HL-60 (cell line): ENCODE results near the gene GJD4.

ENCODE experiments used
- DNase-seq, 2 experiments: peaks; one replicate each; pipeline ENCODE4 v3.0.0-alpha.2; 2010 to 2020; ENCODE audit warnings: low read depth in 1 of 2, low spot score in 1 of 2
- H3K27ac ChIP-seq: fragments of 250-450 bp; sonication (Bioruptor Pico); replicated peaks from 2 replicates; pipeline ENCODE4 v1.5.1; 2020; ENCODE audit warnings: mild to moderate bottlenecking, moderate library complexity
- H3K27me3 ChIP-seq: fragments of 250-450 bp; sonication (Bioruptor Pico); 2 replicates; pipeline ENCODE4 v1.5.1; 2021; ENCODE audit warnings: mild to moderate bottlenecking, moderate library complexity; ENCODE audit not compliant: insufficient read depth, poor library complexity, severe bottlenecking
- H3K4me3 ChIP-seq: replicated peaks from 2 replicates; pipeline ENCODE4 v1.5.1; 2011; ENCODE audit warnings: mild to moderate bottlenecking, control low read depth, low read length; ENCODE audit not compliant: insufficient read depth
- CTCF ChIP-seq: IDR thresholded peaks from one replicate; pipeline ENCODE4 v1.5.1; 2011; ENCODE audit warnings: low read length, control low read depth, inconsistent platforms; ENCODE audit not compliant: insufficient read depth
- GABPA ChIP-seq: IDR thresholded peaks from 2 replicates; pipeline ENCODE4 v1.6.1; 2012; ENCODE audit warnings: low read depth
- POLR2AphosphoS5 ChIP-seq: IDR thresholded peaks from 2 replicates; pipeline ENCODE4 v1.6.1; 2012; ENCODE audit warnings: low read depth
- REST ChIP-seq: IDR thresholded peaks from 2 replicates; pipeline ENCODE4 v1.6.1; 2012; ENCODE audit warnings: low read depth; ENCODE audit not compliant: insufficient replicate concordance
- SPI1 ChIP-seq: IDR thresholded peaks from 2 replicates; pipeline ENCODE4 v1.6.1; 2012; ENCODE audit warnings: low read depth, mild to moderate bottlenecking, borderline replicate concordance

Gene GJD4

GRCh38 chr10:35577926-35578617 is 27.1 kb upstream of the GJD4 start:
- no peak overlapping the region for H3K27ac ChIP-seq
- no peak for TF ChIP-seq GABPA
- no peak for TF ChIP-seq SPI1
- no peak for TF ChIP-seq REST
- TF ChIP-seq POLR2AphosphoS5, result no peak
- TF ChIP-seq CTCF, result no peak
- DNase-seq, result no peak
- no peak overlapping the region for H3K4me3 ChIP-seq
- no peaks in the 10 kb centered on the region for H3K27me3 ChIP-seq

GRCh38 chr10:35578618-35578956 is 26.6 kb upstream of the GJD4 start:
- no peak for TF ChIP-seq GABPA
- no peak for TF ChIP-seq POLR2AphosphoS5
- H3K27me3 ChIP-seq, result no peaks in the 10 kb centered on the region
- no peak overlapping the region for H3K27ac ChIP-seq
- DNase-seq, result no peak
- H3K4me3 ChIP-seq, result no peak overlapping the region

- no peak for DNase-seq
- H3K27me3 ChIP-seq, result no peaks in the 10 kb centered on the region
- TF ChIP-seq CTCF, result no peak
- H3K4me3 ChIP-seq, result no peak overlapping the region
- no peak overlapping the region for H3K27ac ChIP-seq
These were observed 26.0 kb upstream of the GJD4 start for GRCh38 chr10:35579116-35579515.

GRCh38 chr10:35579726-35580422 is 25.3 kb upstream of the GJD4 start:
- TF ChIP-seq REST (no peak), POLR2AphosphoS5 (no peak), GABPA (no peak), CTCF (no peak), SPI1 (no peak)
- no peak overlapping the region for H3K27ac ChIP-seq
- no peak overlapping the region for H3K4me3 ChIP-seq
- DNase-seq, result no peak
- no peaks in the 10 kb centered on the region for H3K27me3 ChIP-seq
